Thyroid gland (tissue), 4 donors: Measurements from ENCODE around the gene CTNNA2.

Source experiments
- POLR2A ChIP-seq, 2 donors: fragments of 450-650 bp; IDR thresholded peaks; one replicate each; pipeline ENCODE4 v1.6.1; 2017; ENCODE audit warnings: antibody characterized with exemption in 2 of 2, mild to moderate bottlenecking in 2 of 2, moderate library complexity in 1 of 2
- TF ChIP-seq, protein P1 (sequence below), 6 experiments: fragments of 200-600 bp in 3 of 6; fragments of 450-650 bp in 3 of 6; sonication (generic) in 3 of 6; IDR thresholded peaks; one replicate each; pipeline ENCODE4 v1.5.1; 2016 to 2019; ENCODE audit warnings: antibody characterized with exemption in 6 of 6, mild to moderate bottlenecking in 2 of 6, inconsistent platforms in 1 of 6, moderate library complexity in 1 of 6

DNA sequence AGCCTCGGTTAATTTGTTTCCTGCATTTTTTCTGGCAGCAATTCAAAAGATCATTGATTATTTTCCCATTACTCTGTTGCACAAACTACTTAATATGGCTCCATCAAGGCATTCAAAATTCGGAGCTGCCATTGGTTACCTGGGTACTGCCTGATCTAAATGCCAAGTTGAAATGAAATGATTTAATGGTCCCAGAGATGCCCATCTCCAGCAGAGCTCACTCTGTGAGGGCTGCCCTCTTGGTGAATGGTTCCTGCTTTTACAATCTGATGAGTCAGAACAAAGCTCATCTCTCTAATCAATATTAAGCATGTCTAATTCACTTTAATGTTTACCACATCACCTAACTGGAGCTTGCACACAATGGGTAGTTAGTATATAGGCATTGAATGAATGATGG lies 126.1 kb downstream of the CTNNA2 start:
- TF ChIP-seq, protein P1, sequence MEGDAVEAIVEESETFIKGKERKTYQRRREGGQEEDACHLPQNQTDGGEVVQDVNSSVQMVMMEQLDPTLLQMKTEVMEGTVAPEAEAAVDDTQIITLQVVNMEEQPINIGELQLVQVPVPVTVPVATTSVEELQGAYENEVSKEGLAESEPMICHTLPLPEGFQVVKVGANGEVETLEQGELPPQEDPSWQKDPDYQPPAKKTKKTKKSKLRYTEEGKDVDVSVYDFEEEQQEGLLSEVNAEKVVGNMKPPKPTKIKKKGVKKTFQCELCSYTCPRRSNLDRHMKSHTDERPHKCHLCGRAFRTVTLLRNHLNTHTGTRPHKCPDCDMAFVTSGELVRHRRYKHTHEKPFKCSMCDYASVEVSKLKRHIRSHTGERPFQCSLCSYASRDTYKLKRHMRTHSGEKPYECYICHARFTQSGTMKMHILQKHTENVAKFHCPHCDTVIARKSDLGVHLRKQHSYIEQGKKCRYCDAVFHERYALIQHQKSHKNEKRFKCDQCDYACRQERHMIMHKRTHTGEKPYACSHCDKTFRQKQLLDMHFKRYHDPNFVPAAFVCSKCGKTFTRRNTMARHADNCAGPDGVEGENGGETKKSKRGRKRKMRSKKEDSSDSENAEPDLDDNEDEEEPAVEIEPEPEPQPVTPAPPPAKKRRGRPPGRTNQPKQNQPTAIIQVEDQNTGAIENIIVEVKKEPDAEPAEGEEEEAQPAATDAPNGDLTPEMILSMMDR (IDR thresholded peaks at IDR 0.05), result no peak
- TF ChIP-seq POLR2A (IDR thresholded peaks at IDR 0.05), result no peak
